GM18868 (cell line): ENCODE results near the gene CISD2.
"Not testable (repeated sequence)": the region's sequence is repeated elsewhere in the genome, so short reads cannot be mapped to it uniquely, and the experiment has no call there.

Source experiments
- ATAC-seq: cut with Tn5 transposase; IDR thresholded peaks from one replicate; pipeline ENCODE4 v1.9.1; 2021; ENCODE audit warnings: mild to moderate bottlenecking, moderate library complexity; ENCODE audit not compliant: unreplicated experiment

CISD2 gene, protein sequence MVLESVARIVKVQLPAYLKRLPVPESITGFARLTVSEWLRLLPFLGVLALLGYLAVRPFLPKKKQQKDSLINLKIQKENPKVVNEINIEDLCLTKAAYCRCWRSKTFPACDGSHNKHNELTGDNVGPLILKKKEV

DNA sequence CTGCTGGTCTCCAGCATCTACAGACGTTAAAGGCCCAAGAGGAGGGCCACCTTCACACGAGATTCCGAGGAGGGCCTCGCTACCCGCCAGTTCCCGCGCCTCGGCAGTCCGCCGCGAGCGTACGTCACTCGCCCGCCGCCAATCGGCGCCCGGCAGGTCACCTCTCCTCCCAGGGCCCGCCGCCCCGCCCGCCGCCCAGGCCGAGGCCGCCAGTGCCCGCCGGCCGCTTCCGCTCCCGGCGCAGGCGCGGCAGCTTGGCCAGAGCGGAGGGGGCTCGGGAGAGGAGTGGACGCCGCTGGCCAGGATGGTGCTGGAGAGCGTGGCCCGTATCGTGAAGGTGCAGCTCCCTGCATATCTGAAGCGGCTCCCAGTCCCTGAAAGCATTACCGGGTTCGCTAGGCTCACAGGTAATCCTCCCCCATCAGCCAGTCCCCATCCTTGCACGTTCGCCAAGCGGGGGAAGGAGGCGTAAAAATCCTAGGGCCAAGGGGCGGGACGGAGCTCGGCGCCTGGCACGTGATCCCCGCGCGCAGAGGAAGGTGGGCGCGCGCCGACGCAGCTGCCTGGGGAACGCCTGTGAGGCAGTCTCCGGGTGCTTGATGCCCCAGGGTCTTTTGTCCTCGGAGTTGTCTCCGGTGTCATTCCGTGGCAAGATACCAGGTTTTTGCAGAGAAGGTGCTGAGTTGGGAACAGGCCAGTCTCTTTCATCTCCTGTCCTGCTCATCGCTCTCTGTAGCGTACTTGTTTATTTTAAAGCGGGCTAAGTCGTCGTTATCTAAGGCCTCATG, at the start of gene CISD2:
TSS of gene CISD2 (plus strand) at position 212 of the 788 bp plus-strand sequence. CDS start at position 305, 93 bp downstream.
- peak; percentile 86 for ATAC-seq

DNA sequence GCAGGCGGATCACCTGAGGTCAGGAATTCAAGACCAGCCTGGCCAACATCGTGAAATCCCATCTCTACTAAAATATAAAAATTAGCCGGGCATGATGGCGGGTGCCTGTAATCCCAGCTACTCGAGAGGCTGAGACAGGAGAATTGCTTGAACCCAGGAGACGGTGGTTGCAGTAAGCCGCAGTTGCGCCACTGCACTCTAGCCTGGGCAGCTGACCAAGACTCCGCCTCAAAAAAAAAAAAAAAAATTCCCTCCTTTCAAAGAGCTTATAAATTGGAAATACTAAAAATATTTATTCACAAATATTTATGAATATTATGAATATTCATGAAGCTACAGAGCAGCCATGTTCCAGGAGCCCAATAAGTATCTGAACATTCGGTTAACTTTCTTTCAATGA, 49.7 kb upstream of the CISD2 start:
- not testable (repeated sequence) for ATAC-seq

DNA sequence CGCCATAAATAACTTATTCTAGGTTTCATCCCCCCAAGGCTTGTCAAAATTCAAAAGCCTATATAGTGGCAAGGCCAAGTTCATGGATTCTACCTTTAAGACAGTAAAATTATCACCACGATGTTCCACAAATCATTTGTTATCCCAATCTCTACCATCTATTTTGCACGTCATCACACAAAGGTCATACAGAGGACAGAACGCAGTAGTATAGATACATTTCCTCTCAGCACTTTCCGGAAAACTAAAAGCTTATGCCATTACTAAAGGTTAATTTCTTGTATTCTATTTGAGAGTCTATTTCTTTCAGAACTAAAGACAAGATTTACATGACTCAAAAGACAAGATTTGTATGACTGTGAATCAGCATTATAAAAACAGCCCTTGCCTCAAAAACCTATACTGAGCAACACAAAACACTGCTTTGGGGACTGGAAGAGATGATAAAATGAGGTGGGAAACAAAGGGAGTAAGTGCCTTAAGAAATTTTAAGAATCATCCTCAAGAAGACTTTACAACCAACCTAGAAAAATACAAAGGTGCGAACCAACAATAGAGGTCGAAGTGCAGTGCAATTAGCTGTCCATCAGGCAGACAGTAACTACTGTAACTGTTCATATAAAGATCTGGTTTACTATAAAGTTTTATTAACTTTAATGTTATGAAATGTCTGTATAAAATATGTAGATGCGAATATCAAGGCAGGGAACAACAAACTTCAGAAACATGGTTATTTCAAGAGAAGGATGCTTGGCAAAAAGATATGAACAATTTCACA, 49.0 kb upstream of the CISD2 start:
- ATAC-seq = no peak

DNA sequence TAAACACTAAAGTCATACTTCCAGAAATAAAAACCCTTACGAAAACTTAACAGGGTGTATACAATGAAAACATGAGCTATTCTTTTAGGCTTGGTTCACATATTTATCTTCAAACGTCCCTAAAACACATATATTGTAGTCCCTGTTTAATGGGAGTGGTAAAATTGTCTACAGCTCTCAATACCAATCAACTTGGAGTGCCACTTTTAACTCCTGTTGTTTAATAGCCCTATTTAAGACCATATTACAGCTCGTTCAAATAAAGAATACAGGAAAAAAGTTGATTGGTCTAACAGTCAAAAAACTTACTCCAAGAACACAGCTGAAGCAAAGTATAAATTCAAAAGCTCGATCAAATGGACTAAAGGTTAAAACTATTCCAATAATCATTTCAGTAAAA, 45.3 kb upstream of the CISD2 start:
- no peak for ATAC-seq

DNA sequence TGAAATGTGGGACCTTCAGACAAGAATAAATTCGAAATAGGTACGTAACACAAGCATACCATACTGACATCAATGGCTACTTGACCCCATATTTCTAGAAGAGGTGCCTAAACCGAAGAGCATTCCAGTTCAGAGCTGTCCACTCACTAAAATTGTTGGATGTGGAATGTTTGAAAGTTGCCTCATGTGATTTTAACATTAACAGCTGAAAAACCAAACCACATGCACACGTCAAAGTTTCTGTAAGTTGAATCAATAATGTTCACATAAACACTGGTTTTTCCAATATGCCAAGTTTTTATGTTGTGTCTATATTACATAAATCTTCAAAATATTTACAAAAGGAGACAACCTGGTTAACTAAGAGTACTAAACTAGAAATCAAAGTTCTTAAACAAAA, 44.9 kb upstream of the CISD2 start:
- ATAC-seq = no peak

DNA sequence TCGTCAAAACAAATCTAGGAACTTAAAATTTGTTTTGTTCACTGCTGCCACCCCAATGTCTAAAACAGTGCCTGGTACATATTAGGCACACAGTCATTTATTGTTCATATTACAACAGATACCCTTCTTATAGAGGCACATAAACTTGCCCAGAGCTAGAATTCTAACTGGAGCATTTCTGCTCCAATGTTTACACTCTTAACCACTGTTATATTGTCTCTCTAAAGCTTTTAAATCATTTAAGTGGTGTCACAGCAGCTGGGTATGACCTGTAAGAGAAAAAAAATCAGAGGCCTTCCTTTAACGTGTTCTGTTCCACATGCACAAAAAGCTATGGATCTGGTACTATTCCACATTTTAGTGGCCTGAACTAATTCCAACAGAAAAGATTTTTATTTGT, 44.4 kb upstream of the CISD2 start:
- no peak for ATAC-seq

DNA sequence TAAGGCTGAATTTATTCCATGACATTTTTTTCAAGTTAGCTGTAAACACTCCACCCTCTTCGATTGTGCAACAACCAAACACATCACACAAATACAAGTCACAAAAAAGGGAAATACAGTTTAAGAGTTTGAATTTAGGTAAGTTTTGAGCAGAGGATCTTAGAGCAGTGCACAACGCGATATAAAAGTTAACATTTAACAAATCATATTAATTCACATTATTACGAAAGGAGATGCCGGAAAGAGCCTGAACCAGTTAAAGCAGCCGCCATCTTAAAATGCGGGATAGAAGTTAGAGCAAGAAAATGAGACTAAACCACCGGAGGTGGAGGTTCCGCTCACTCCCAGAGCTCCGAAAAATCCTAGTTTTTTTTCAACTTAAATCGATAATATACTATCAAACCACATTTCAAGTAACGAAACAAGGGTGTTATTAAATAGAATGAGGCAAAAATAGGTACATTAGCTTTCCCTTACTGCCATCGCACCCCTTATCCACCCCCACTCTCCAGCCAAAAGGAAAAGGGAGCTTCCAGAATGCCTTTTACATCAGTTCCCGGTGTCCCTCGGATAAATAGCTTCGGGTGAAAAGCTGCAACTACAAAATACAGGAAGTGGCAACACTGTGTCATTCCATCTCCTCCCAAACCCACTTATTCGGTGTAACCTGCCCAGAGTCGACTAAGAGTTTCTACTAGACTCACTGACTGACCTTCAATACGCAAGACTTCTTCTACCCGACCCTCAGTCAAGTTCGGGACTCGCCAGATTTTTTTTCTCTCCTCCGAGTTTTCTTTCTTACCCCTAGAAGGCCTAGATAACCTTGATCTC, 43.3 kb upstream of the CISD2 start:
- no peak for ATAC-seq

DNA sequence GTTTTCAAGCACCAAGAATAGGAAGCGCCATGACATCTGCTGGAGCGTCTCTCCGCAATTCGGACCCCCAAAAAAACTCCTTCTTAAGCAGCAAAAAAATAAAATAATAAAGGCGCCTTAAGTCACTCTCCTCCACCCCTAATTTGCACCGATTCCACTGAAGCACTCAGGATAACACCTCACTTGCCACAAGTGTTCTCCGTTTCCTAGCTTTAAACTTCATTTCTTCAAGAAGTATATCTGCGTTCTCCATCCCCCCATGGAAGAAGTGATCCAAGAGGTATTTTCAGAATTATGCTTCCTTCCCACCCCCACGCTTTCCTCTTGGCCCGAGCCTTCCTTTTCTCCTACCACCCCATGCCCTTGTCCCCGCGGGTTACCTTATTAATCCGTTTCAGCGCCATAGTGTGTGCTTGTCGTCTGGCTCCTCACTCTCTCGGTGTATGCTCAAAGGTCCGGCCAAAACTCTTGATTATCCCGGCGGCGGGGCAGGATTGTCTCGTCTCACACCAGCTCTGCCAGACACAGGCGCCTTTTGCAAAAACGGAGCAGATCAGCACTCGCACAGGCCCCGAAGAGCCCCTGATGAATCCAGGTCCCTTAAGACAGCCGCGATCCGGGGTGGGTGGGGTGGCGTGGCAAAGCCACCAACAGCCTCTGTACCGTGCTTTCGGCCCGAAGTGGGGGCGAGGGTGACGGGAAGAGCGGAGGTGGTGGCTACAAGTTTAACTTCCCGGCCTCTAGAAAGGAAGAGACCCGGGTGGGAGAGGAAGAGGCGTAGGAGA, 42.5 kb upstream of the CISD2 start:
- ATAC-seq = no peak

DNA sequence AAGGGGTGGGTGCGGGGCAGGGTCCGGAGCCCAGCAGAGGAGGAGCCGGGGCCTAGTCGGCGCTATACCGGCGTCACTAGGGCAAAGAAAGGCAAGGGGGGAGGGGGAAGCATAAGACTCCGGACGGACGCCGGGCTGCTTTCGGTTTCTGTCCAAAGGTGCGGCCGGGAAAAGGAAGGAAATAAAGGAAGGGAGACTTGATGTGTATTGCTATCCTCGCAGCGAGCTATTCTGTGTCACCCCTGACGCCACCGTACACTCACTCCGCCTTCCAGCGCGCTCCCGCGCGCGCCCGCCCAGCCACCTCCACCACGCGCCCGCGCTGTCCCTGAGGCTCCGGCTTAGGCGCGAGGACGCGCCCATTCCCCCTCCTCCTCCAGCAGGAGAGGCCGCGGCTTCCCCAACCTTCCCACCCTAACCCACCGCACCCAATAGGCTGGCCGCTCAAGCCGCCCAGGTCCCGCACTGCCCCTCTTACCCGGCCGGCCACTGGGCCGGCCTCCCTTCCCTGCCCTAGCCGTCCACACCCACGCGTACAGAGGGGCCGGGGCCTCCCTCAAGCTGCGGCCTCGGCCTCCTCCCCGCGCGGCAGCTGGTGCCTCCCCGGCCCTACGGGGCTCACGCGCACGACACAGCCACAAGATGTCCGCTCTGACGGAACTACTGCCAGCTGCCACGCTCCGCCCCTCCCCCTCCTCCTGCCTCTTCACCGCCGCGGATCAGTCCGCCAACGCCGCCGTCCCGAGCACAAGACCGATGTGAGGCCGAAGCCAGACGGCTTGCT, 41.7 kb upstream of the CISD2 start, which contains the start of gene UBE2D3:
TSS of gene UBE2D3 (minus strand) at position 662 of the 784 bp plus-strand sequence. CDS start 1,043 bp downstream, outside the sequence.
- peak; percentile 31 for ATAC-seq

DNA sequence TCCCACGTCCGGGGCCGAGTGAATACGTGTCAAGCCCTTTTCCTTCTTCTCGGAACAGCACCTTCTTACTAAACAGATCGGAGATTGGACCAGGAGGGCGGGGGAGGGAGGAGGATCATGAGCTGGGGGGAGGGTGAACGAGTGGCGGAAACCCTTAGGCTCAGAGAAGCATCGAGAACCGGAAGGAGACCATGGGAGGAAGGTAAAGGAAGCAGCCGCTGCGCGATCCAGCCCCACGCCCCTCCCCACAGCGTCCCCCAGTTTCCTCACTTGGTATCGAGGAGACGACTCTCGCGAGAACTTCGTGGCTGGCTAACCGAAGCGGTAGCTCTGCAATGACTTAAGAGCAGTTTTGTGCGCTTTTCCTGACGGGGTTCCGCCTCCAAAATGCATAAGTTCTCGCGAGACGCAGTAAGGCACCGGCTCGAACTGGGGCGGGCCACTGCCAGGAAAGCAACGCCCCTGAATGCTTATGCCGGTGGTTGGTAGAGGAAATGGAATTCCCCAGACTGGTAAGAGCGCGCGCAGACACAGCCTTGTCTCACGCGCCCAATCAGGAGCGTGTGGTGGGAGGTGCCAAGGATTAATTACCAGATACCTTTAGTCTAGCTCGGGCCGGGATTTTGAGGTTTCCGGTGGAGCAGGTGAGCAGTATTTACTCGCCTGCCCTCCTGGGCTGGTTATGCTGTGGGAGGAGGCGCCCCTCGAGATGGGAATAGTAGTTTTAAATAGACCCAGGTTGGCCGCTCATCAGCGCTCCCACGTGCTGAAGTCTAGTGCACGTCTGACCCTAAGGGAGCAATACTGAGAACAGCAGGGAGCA, 40.9 kb upstream of the CISD2 start:
- peak; percentile 71 for ATAC-seq

DNA sequence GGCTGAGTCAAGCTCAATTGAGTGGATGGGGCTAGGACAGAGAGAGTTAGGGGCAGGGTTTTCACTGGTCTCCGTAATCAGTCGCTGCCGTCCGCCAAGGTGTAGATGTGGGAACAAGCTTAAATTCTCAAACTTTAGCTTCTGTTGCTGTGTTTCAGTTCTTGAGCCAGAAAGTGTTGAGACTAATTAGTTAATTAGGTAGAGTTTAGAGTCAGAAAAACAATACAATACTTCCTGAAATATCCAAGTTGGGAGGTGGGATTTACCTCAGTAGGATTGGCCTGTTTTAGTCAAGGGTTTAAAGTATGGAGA, 40.3 kb upstream of the CISD2 start:
- no peak for ATAC-seq

DNA sequence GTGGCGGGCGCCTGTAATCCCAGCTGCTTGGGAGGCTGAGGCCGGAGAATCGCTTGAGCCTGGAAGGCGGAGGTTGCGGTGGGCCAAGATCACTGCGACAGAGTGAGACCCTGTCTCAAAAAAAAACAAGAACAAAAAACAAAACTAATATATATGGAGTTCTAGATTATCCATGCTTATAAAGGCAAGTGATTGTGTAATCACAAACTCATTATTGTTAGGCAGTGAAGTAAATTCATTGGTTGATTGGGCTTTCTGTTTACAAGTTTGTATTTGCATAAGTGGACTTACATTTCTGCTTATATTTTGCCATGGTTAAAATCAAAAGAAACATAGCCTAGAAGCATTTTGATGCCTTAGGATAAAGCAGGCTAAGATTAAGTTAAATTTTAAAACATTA, 39.0 kb upstream of the CISD2 start:
- ATAC-seq = no peak

DNA sequence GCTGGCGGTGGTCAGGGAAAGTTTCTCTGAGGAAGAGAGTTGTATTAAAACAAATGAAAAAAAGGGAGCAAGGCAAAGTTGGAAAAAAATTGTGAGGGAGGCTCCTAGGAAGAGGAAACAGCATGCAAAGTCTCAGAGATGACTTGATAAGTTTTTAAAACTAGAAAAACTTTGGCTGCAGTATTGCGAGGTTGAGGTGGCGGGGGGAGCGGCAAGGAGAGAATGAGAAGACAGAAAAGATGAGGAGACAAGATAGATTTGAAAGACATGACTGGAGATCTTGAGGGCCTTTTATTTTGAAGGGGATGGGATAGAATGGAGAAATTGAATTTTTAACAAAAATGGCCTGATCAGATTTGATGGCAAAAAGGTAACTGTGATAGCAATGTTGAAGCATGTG, 36.7 kb upstream of the CISD2 start:
- no peak for ATAC-seq

DNA sequence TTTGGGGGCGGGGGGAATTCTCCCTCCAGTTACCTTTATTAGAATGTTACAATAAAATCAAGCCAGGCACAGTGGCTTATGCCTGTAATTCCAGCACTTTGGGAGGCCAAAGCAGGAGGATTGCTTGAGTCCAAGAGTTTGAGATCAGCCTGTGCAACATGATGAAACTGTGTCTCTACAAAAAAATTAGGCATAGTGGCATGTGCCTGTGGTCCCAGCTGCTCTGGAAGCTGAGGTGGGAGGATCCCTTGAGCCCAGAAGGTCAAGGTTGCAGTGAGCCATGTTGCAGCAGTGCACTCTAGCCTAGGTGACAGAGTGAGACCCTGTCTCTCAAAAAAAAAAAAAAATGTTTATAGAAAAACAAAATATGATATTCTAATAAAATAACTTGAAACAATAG, 36.1 kb upstream of the CISD2 start:
- ATAC-seq = no peak

DNA sequence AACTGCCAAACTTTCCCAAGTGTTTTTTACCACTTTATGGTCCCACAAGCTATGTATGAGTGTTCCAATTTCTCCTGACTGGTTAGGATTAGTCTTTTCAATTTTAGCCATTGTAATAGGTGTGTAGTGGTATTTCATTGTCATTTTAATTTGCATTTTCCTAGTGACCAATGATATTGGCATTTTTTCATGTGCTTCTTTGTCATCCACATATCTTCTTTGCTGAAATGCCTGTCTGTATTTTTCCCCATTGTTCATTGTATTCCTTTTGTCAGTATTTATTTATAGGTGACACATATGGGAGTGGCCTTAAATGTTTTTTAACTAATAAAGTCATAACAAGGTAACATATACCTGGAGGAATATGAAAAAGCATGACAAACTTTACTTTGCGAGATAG, 32.2 kb upstream of the CISD2 start:
- no peak for ATAC-seq

DNA sequence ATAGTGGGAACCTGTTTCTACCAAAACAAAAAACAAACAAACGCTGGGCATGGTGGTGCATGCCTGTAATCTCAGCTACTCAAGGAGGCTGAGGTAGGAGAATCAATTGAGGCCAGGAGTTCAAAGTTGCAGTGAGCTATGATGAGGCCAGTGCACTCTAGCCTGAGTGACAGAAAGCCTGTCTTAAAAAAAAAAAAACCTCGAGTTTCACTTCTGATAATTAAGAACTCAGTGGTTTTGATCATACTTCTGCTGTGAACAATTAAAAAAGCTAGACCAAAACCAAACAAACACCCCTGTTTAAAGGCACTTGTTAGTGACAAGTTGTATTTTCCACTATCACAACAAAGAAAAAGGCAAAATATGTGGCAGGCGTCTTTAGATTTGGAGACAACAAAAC, 26.4 kb upstream of the CISD2 start:
- no peak for ATAC-seq

DNA sequence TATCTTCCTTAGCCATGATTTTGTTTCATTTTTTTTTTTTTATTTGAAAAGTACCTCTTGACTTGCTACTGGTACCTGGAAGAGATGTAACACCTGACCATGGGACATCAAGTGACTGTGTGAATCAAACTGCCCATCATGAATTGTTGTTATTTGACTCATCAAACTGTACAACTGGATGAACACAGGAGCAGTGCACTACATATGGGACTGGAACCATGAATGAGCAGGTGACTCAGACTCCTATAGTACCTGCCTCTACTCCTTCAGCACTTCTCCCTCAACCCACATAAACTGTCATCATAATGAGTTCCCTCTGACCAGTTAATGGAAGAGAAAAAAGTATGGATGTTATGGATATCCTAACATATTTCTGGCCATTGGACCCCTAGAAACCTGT, 25.5 kb upstream of the CISD2 start:
- ATAC-seq = no peak

DNA sequence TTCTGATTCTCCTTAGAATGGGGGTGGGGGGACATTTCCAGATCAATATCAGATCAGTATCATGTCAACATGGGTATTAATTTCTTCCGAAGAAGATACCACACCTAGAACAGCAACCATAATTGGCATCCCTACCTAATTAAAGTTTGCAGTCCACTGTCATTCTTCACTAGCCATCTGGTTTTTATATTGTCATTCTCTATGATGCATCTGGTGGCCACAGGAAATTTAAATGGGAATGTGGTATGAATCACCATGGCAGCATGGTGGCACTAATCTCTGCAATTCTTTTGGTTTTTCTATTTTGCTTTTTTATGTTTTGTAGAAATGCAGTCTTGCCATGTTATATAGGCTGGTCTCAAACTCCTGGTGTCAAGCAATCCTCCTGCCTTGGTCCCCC, 24.9 kb upstream of the CISD2 start:
- ATAC-seq = no peak

DNA sequence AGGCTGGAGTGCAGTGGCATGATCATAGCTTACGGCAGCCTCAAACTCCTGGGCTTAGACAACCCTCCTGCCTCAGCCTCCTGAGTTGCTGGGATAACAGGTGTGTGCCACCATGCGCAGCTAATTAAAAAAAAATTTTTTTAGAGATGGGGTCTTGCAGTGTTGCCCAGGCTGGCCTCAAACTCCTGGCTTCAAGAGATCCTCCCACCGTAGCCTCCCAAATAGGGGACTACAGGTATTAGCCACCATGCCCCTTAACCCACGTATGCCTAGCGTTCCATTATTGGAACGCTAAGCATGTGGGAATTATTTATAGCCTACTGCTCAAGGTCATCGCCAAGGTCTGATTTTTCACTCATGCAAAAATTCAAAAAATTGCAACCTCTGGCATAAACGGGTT, 21.1 kb upstream of the CISD2 start:
- ATAC-seq = no peak
